ENCODE data around the gene KLHL3. TPM values are rescaled to one million over a fixed set of nuclear protein-coding genes. Genes with fewer than 3 reads are reported as not detected.

Gene KLHL3
- total RNA-seq, 2 experiments from 2014 or later, result 3.6 to 4.0 TPM

DNA sequence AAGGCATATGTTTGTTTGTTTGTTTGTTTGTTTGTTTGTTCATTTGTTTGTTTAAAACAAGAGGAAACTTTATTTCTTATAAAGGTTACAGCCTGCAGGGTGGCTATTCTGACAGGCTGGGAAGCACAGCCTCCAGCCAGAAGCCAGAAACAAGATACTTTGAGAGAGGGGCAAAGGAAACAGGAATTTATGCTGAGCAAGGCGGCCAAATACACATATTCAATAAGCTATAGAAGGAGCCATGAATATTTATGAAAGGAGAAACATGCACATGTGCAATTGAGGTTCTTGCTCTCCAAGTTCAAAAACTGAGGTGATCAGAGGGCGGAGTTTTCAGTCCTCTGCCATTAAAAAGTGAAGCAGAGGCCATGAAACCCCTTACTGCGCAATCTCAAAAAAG lies 19.6 kb downstream of the KLHL3 start:
- ChIA-PET POLR2A (no interaction called here), CTCF (no interaction called here)

GRCh38 chr5:137715456-137715855 lies 20.4 kb downstream of the KLHL3 start:
- CTCF ChIA-PET, result no interaction called here
- POLR2A ChIA-PET, result no interaction called here

DNA sequence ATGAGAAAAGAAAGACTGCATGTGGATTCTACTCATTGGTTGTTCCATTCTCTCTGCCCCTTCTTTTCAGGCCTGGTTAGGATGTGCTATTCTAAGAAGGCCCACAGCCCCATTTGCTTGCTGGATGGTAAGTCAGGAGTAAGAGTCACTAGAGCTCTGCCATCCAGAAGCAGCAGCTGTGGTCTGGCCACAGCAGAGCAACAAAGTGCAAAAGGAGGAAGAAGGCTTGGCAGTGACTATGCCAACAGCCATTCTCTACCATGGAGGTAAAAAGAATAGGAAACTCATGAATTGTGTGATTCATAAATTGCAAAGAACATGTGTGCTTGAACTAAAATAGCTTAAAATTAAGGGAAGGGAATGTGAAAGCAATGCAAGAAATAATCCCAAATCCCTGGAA lies 20.9 kb downstream of the KLHL3 start:
- POLR2A ChIA-PET, result no interaction called here
- CTCF ChIA-PET, result no interaction called here

DNA sequence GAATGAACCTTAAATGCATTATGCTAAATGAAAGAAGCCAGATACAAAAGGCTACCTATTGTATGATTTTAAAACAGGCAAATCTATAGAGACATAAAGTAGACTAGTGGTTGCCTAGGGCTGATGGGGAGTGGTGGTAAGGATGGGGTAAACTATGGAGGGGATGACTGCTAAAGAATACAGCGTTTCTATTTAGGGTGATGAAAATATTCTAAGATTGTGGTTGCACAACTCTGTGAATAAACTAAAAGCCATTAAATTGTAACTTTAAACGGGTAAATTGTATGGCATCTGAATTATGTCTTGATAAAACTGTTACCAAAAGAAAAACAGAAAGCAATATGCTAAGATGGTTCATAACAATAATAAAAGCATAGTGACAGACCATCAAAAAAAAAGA lies 21.4 kb downstream of the KLHL3 start:
- ChIA-PET POLR2A (no interaction called here), CTCF (no interaction called here)

DNA sequence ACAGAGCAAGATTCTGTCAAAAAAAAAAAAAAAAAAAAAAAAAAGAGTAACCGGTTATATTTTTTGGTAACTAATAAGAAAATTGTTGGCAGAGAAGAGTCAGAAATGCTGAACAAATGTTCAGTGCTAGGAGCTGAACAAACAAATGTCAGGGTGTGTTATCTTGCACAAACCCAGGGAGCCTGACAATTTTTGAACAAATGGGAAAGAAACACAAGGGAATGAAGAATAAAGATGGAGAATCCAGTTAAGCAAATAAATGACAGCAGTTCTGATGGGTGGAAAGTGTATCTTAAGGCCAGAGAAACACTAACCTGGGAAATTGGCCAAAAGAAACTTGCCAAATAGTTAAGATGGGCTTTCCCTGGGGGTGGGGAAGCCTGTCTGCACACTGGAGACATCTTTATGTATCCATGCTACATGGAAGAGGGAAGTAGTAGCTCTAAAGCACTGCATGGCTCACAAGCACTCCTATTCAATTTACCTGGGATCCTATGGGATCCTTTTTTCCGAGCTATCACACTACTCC lies 23.7 kb downstream of the KLHL3 start:
- ChIA-PET POLR2A (no interaction called here), CTCF (interaction anchor here (0.7 kb wide), 1 partner anchor 642 kb away, joined by 3 read pairs; no protein-coding TSS in a partner anchor)

- ChIA-PET POLR2A (no interaction called here), CTCF (no interaction called here)
These were observed 25.8 kb downstream of the KLHL3 start for GRCh38 chr5:137710086-137710485.

DNA sequence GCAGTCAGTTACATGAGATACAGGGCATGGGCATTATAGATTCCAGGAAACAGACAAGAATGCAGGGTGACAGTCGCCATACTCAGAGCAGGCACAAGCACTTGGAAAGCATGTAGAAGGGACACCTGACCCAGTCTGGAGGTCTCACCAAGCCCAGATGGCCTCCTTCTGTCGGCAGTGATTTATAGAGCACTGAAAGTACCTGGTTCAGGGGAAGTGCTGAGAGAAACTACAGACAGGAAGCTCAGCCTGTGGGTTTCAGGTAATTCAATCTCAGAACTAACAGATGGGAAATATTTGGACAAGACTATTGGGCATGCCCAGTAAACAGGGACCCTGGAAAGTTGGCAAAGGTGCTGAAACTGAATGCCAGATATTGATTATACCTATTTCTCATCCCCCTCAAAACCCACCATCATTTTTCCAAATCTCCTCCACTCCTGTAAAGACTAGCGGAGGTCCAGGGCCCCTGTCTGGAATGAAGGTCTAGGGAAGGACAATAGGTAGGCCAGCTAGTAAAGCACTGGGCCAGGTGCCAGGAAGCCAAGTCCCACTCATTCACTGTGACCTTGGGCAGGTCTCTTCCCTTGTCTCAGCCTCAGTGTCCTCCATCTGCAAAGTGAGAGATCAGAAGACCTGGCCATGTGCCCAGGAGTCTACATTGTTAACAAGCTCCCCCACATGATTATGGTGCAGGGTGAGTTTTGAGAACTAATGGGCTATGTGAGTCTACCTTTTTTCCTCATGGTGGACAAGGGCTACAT lies 26.9 kb downstream of the KLHL3 start:
- POLR2A ChIA-PET, result no interaction called here
- CTCF ChIA-PET, result no interaction called here

GRCh38 chr5:137708062-137708461 lies 27.8 kb downstream of the KLHL3 start:
- ChIA-PET CTCF (no interaction called here), POLR2A (no interaction called here)

GRCh38 chr5:137706841-137707240 lies 29.0 kb downstream of the KLHL3 start:
- ChIA-PET CTCF (no interaction called here), POLR2A (no interaction called here)

DNA sequence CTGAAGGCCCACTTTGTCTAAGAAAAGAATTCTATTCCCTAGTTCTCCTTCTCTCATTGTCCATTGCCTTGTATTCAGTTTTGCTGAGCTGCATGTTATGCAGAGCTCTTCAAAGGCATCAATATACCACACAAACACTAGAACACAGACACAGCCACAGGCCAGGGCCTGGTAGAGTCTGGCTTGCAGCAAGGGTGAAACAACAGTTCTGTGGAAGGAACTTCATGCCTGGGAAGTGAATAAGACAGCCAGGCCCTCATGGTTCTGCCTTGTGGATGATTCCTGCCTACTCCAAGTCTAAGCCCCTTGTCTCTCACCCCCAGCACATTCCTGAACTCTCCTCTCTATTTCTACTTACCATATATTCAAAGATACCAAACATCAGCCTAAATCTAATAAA lies 30.8 kb downstream of the KLHL3 start:
- CTCF ChIA-PET, result no interaction called here
- POLR2A ChIA-PET, result no interaction called here

DNA sequence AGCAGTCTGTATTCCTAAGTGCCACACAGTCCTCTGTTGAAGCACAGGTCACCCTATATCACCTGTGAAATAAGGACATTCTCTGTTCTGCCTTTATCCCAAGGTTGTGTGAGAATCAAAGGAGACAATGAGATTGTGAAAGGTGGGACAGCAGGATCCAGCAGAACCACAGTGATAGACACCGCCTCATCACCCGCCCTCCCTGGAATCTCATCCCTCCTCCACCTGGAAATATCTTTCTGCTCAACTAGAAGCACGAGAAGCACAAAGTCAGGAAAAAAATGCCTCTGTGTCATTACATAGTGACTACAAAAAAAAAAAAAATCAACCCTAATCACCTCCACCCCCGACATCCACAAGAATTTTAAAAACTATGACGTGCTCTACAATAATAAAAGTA lies 32.3 kb downstream of the KLHL3 start:
- CTCF ChIA-PET, result no interaction called here
- POLR2A ChIA-PET, result no interaction called here

DNA sequence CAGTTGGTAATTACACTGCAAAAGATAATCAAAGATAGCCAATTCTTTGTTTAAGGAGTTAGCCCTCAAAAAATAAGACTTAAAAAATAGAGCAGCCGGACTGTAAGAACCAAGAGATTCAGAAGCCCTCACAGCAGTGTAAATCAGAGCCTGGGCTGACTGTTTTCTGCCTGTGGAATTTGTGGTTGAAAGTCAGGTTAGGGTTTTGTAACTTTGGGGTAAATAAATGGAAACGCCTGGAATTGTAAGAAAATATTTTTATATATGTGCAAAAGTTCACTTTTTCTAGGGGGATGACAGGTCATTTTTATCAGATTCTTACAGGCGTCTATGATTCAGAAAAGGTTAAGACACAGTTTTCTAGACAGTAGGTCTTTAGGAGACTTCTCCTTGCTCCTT lies 35.6 kb downstream of the KLHL3 start:
- CTCF ChIA-PET, result no interaction called here
- POLR2A ChIA-PET, result no interaction called here

GRCh38 chr5:137699336-137700281 lies 36.3 kb downstream of the KLHL3 start:
- POLR2A ChIA-PET, result no interaction called here
- CTCF ChIA-PET, result no interaction called here

GRCh38 chr5:137696481-137696880 lies 39.4 kb downstream of the KLHL3 start:
- CTCF ChIA-PET, result interaction anchor here (0.5 to 2.2 kb wide), 3 partner anchors 10 to 36 kb away, joined by 3 to 7 read pairs (median 4); no protein-coding TSS in a partner anchor
- POLR2A ChIA-PET, result no interaction called here

- CTCF ChIA-PET, result interaction anchor here (0.5 to 2.2 kb wide), 3 partner anchors 10 to 35 kb away, joined by 3 to 7 read pairs (median 4); no protein-coding TSS in a partner anchor
- POLR2A ChIA-PET, result interaction anchor here (0.7 kb wide), 1 partner anchor 57 kb away, joined by 3 read pairs; no protein-coding TSS in a partner anchor
These were observed 40.0 kb downstream of the KLHL3 start for GRCh38 chr5:137695651-137696428.

DNA sequence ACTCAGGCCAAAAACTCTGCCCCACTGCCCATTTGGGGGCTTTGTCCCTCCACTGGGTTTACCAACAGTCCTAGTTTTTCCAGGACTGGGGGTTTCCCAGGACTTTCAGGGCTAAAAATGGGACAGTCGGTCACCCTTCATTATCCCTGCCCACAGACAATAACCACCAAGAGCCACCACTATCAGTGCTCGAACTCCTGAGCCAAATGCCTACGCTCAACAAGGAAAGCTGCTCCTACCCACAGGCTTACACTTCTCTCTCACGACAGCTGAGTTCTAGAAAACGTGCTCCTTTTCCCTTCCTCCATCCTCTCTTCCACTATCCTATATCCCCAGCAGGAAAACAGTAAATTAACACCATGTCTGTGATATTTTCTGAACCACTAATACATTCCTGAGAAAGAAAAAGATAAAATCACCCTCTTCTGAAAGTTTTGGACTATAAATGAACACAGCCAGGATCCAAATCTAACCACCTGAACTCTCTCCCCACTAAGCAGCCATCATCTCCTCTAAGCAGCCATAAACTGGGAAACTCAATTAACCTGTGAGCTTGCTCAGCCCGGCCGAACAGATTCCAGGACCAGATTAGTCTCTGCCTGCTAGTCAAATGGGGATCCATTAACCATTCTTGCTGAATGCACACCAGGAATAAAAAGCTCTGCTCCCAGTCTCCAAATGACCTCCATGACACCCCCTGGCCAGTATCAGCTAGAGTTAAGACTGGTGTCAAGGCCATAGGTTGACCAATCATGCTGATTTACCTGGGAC lies 41.8 kb downstream of the KLHL3 start:
- CTCF ChIA-PET, result no interaction called here
- POLR2A ChIA-PET, result no interaction called here

GRCh38 chr5:137693307-137693950 lies 42.5 kb downstream of the KLHL3 start:
- ChIA-PET CTCF (no interaction called here), POLR2A (no interaction called here)

GRCh38 chr5:137689306-137689705 lies 46.6 kb downstream of the KLHL3 start:
- POLR2A ChIA-PET, result no interaction called here
- CTCF ChIA-PET, result no interaction called here
